PC-9 (cell line): Measurements from ENCODE around the gene AFF2. TPM values are rescaled to one million over a fixed set of nuclear protein-coding genes. Genes with fewer than 3 reads are reported as not detected.

Experiments
- BruUV-seq: library from RNA; stranded (reverse); fragments of 400-500 nt; replicated peaks from 2 replicates; lab custom pipeline; 2021; lab: Mats Ljungman, UMichigan
- CTCF ChIA-PET: fragments of 300-600 bp; sonication (Branson Sonifier 250); formaldehyde crosslinking; loops from one replicate; lab custom pipeline; 2022; ENCODE audit warnings: antibody characterized with exemption; lab: Charles Lee
- POLR2A ChIA-PET: fragments of 300-600 bp; sonication (Branson Sonifier 250); formaldehyde crosslinking; loops from one replicate; lab custom pipeline; 2022; ENCODE audit warnings: antibody characterized with exemption; ENCODE audit not compliant: unreplicated experiment; lab: Charles Lee
- DNase-seq, 2 experiments: peaks; one replicate each; pipeline versions ENCODE4 v3.0.0 to v3.0.0-alpha.2; 2015 to 2022; ENCODE audit warnings: mixed read lengths in 1 of 2
- H2AFZ ChIP-seq: fragments of 200-600 bp; sonication (generic); 2 replicates; pipeline ENCODE4 v1.8.1; 2017; ENCODE audit warnings: antibody characterized with exemption
- H3F3A ChIP-seq: fragments of 200-600 bp; sonication (generic); 2 replicates; pipeline ENCODE4 v1.8.1; 2017; ENCODE audit warnings: antibody characterized with exemption, mild to moderate bottlenecking, low read depth; ENCODE audit not compliant: insufficient read depth
- H3K27ac ChIP-seq: fragments of 200-600 bp; sonication (generic); 2 replicates; pipeline ENCODE4 v1.6.1; 2016; ENCODE audit warnings: mixed run types
- H3K27me3 ChIP-seq: fragments of 200-600 bp; sonication (generic); 2 replicates; pipeline ENCODE4 v1.6.1; 2016; ENCODE audit warnings: low read depth, mixed run types; ENCODE audit not compliant: insufficient read depth
- H3K36me3 ChIP-seq: fragments of 200-600 bp; sonication (generic); 2 replicates; pipeline ENCODE4 v1.6.1; 2016; ENCODE audit warnings: low read depth, mixed run types
- H3K4me1 ChIP-seq: fragments of 200-600 bp; sonication (generic); replicated peaks from 2 replicates; pipeline ENCODE4 v1.6.1; 2016; ENCODE audit warnings: mixed run types; ENCODE audit not compliant: insufficient read depth
- H3K4me2 ChIP-seq: fragments of 200-600 bp; sonication (generic); 2 replicates; pipeline ENCODE4 v1.6.1; 2017; ENCODE audit warnings: mixed run types
- H3K4me3 ChIP-seq: fragments of 200-600 bp; sonication (generic); 2 replicates; pipeline ENCODE4 v1.6.1; 2016; ENCODE audit warnings: mixed run types
- H3K79me2 ChIP-seq: fragments of 200-600 bp; sonication (generic); 2 replicates; pipeline ENCODE4 v1.6.1; 2017; ENCODE audit warnings: low read depth, mixed run types
- H3K9me2 ChIP-seq: fragments of 200-600 bp; sonication (generic); 2 replicates; pipeline ENCODE4 v1.8.1; 2017; ENCODE audit warnings: mild to moderate bottlenecking; ENCODE audit not compliant: insufficient read depth
- H3K9me3 ChIP-seq: fragments of 200-600 bp; sonication (generic); 2 replicates; pipeline ENCODE4 v1.8.1; 2016; ENCODE audit warnings: low read depth; ENCODE audit not compliant: insufficient read depth
- H4K20me1 ChIP-seq: fragments of 200-600 bp; sonication (generic); 2 replicates; pipeline ENCODE4 v1.8.1; 2017; ENCODE audit not compliant: insufficient read depth
- EZH2 ChIP-seq: fragments of 200-600 bp; sonication (generic); IDR thresholded peaks from 2 replicates; pipeline ENCODE4 v1.8.0; 2017; ENCODE audit warnings: antibody characterized with exemption, low read depth
- intact Hi-C: fragments of 100-400 bp; cut with micrococcal nuclease; formaldehyde crosslinking; loops from one replicate; pipeline ENCODE4 v1.10.0; 2022; ENCODE audit not compliant: unreplicated experiment
- total RNA-seq: library from RNA; stranded (reverse); gene quantifications from 2 replicates; pipeline ENCODE4 v1.2.3, GENCODE V29; 2021
- TF ChIP-seq, protein P1 (sequence below): fragments of 200-600 bp; sonication (generic); conservative IDR thresholded peaks from 2 replicates; pipeline ENCODE4 v1.6.1; 2017; ENCODE audit warnings: mixed run types, antibody characterized with exemption, mild to moderate bottlenecking, moderate library complexity

Gene AFF2
- total RNA-seq, 1 experiment from 2014 or later = not detected

DNA sequence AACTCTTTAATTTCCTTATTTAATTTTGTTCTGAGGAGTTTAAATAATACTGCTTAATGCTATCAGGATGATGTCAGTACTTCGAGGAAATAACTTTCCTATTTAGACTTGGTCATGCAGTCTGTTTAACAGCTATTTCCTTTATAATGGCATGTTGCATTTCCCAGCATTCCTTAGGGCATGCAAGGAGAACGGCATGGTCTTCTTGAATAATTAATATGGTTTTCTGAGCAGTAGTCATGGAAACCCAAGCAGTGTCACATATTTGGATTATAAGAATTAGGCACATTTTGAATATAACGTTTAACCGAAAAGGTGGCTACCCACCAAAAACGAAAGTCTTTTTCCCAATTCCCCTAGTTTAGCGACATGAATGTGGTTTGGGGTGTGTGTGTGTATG lies 76.0 kb downstream of the AFF2 start:
- POLR2A ChIA-PET = no interaction called here
- intact Hi-C loops = no loop called here
- no TSS peak for BruUV-seq

DNA sequence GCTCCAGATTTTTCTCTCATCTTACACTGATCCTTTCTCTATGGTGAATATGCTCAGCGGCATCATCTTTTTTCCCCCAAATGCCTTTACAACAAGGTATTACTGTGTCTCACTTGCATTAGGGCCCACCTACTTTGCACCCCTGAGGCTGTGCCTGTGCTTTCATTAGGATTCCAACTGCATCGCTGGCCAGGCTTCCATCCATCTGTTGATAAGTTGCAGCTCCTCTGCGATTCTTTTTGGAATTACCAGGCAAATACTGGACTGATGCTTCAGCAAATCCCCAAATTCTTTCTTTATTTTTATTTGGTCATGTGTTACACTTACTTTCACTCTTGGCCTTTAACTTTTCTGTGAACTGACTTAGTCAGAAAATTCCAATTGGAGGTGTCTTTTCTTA lies 77.3 kb downstream of the AFF2 start:
- no peak for DNase-seq
- ChIA-PET CTCF (no interaction called here), POLR2A (no interaction called here)
- no peaks in the 10 kb centered on the region for H3K9me2 ChIP-seq
- intact Hi-C loops = no loop called here
- no peaks in the 10 kb centered on the region; the same call in 1 of the 2 replicates for H3K9me3 ChIP-seq
- no TSS peak for BruUV-seq
- no peak overlapping the region for H2AFZ ChIP-seq
- no peak overlapping the region for H3K27ac ChIP-seq
- no peak overlapping the region for H3K4me3 ChIP-seq
- no peak overlapping the region for H3K4me2 ChIP-seq
- H3K27me3 ChIP-seq = no peaks in the 10 kb centered on the region
- no peaks in the 10 kb centered on the region for H3K79me2 ChIP-seq
- no peaks in the 10 kb centered on the region for H3K4me1 ChIP-seq
- 0 out of 2 replicates have a peak, but pooled peaks cover 3% of the 10 kb centered on the region for H4K20me1 ChIP-seq
- H3K36me3 ChIP-seq = no peaks in the 10 kb centered on the region
- TF ChIP-seq EZH2 = no peak
- TF ChIP-seq, protein P1, sequence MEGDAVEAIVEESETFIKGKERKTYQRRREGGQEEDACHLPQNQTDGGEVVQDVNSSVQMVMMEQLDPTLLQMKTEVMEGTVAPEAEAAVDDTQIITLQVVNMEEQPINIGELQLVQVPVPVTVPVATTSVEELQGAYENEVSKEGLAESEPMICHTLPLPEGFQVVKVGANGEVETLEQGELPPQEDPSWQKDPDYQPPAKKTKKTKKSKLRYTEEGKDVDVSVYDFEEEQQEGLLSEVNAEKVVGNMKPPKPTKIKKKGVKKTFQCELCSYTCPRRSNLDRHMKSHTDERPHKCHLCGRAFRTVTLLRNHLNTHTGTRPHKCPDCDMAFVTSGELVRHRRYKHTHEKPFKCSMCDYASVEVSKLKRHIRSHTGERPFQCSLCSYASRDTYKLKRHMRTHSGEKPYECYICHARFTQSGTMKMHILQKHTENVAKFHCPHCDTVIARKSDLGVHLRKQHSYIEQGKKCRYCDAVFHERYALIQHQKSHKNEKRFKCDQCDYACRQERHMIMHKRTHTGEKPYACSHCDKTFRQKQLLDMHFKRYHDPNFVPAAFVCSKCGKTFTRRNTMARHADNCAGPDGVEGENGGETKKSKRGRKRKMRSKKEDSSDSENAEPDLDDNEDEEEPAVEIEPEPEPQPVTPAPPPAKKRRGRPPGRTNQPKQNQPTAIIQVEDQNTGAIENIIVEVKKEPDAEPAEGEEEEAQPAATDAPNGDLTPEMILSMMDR = no peak
- H3F3A ChIP-seq = peaks cover 3% of the 10 kb centered on the region; the same call in 1 of the 2 replicates

More for the DNA sequence above, 76.0 kb downstream of the AFF2 start:
- no peaks in the 10 kb centered on the region for H3K9me2 ChIP-seq
- DNase-seq = no peak
- CTCF ChIA-PET = no interaction called here
- no peaks in the 10 kb centered on the region for H3K4me1 ChIP-seq
- no peak overlapping the region for H3K4me2 ChIP-seq
- H3K36me3 ChIP-seq = no peaks in the 10 kb centered on the region
- no peak overlapping the region for H2AFZ ChIP-seq
- H3K79me2 ChIP-seq = no peaks in the 10 kb centered on the region
- no peak overlapping the region for H3K27ac ChIP-seq
- no peak overlapping the region for H3K4me3 ChIP-seq
- TF ChIP-seq, protein P1 = no peak
- TF ChIP-seq EZH2 = no peak
- no peaks in the 10 kb centered on the region for H3F3A ChIP-seq
- no peaks in the 10 kb centered on the region for H3K27me3 ChIP-seq
- no peaks in the 10 kb centered on the region; the same call in 1 of the 2 replicates for H3K9me3 ChIP-seq
- 0 out of 2 replicates have a peak, but pooled peaks cover 3% of the 10 kb centered on the region for H4K20me1 ChIP-seq

DNA sequence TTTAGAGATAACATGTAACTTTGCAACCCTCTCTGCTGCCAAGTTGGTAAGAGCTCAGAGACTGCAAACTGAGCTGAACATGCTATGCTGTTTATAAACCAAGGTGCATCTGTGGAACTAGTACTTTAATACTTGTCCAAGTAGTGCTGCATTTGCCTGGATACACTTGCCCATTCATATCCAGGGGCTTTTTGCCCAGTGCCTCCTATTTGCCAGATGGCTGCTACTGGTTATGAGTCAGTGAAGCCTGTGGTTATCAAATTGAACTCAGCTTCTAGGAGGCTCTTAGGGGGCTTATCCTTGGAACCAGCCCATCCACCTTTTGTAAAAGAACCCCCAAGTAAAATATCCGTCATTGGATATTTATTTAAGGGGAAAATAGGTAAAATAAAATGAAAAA lies 79.6 kb downstream of the AFF2 start:
- TF ChIP-seq EZH2 = no peak
- TF ChIP-seq, protein P1 = no peak

More for the DNA sequence above, 79.6 kb downstream of the AFF2 start:
- H3K79me2 ChIP-seq = no peaks in the 10 kb centered on the region
- CTCF ChIA-PET = no interaction called here
- H3K36me3 ChIP-seq = no peaks in the 10 kb centered on the region
- POLR2A ChIA-PET = no interaction called here
- peaks cover 3% of the 10 kb centered on the region; the same call in 1 of the 2 replicates for H3F3A ChIP-seq
- 0 out of 2 replicates have a peak, but pooled peaks cover 4% of the 10 kb centered on the region for H3K27me3 ChIP-seq
- H2AFZ ChIP-seq = no peak overlapping the region
- no peak overlapping the region for H3K4me2 ChIP-seq
- no peak for DNase-seq
- H4K20me1 ChIP-seq = no peaks in the 10 kb centered on the region
- no peaks in the 10 kb centered on the region for H3K9me2 ChIP-seq
- no peaks in the 10 kb centered on the region for H3K4me1 ChIP-seq
- no peak overlapping the region for H3K27ac ChIP-seq
- H3K4me3 ChIP-seq = no peak overlapping the region
- H3K9me3 ChIP-seq = no peaks in the 10 kb centered on the region; the same call in 1 of the 2 replicates
- intact Hi-C loops = no loop called here
- no TSS peak for BruUV-seq
